Colonic mucosa (tissue), 4 donors: ENCODE data around the gene CABP7. TPM values are rescaled to one million over a fixed set of nuclear protein-coding genes. Genes with fewer than 3 reads are reported as not detected.

Experiments
- DNase-seq: peaks from one replicate; pipeline ENCODE4 v3.0.0-alpha.2; 2020
- H3K27ac ChIP-seq: fragments of 200-600 bp; one replicate; pipeline ENCODE4 v1.8.0; 2021
- H3K27me3 ChIP-seq: fragments of 200-600 bp; one replicate; pipeline ENCODE4 v1.8.0; 2021
- H3K36me3 ChIP-seq: fragments of 200-600 bp; one replicate; pipeline ENCODE4 v1.8.0; 2021
- H3K4me1 ChIP-seq: fragments of 200-600 bp; one replicate; pipeline ENCODE4 v1.8.0; 2021; ENCODE audit warnings: mild to moderate bottlenecking
- H3K4me3 ChIP-seq: fragments of 200-600 bp; one replicate; pipeline ENCODE4 v1.8.0; 2021
- H3K9ac ChIP-seq, 2 donors: one replicate each; pipeline ENCODE4 v1.7.0; 2013; ENCODE audit warnings: control low read depth in 2 of 2, low read depth in 2 of 2, low read length in 2 of 2
- H3K9me3 ChIP-seq: fragments of 200-600 bp; one replicate; pipeline ENCODE4 v1.8.0; 2021
- CTCF ChIP-seq: fragments of 200-600 bp; IDR thresholded peaks from one replicate; pipeline ENCODE4 v1.8.0; 2022; ENCODE audit warnings: antibody characterized with exemption, mild to moderate bottlenecking
- intact Hi-C: fragments of 100-400 bp; cut with DNase I; formaldehyde crosslinking; loops from one replicate; pipeline ENCODE4 v1.14.1; 2022
- total RNA-seq, 2 donors: library from RNA; stranded (reverse); fragmentation: NEBNext Ultra II Directional in 1 of 2; extraction: Animal tissue kit (Norgen Biotek cat#: 25700) in 1 of 2; gene quantifications; one replicate each; pipeline ENCODE4 v1.2.1, GENCODE V29; 2021
- donor health status: healthy.
- donor health status: DM: no; HTN: no; CAD: no.
- donor health status: DM: no; HTN: no; CAD: no.

The CABP7 gene
- total RNA-seq, 2 donors from 2014 or later: 0.50 TPM; not detected in 1

GRCh38 chr22:29706486-29706885 lies 13.3 kb upstream of the CABP7 start:
- Histone ChIP-seq H3K4me3 (no peak overlapping the region), H3K4me1 (peaks cover 2% of the 10 kb centered on the region), H3K27me3 (no peaks in the 10 kb centered on the region), H3K9ac (no peak overlapping the region), H3K27ac (no peak overlapping the region), H3K9me3 (no peaks in the 10 kb centered on the region), H3K36me3 (no peaks in the 10 kb centered on the region)
- TF ChIP-seq CTCF: no peak
- no peak for DNase-seq
- intact Hi-C loops: no loop called here

- intact Hi-C loops: no loop called here
- Histone ChIP-seq H3K36me3 (no peaks in the 10 kb centered on the region), H3K4me3 (no peak overlapping the region), H3K27ac (no peak overlapping the region), H3K9ac (no peak overlapping the region), H3K4me1 (no peaks in the 10 kb centered on the region), H3K27me3 (no peaks in the 10 kb centered on the region), H3K9me3 (no peaks in the 10 kb centered on the region)
- no peak for DNase-seq
- TF ChIP-seq CTCF: no peak
Observed at GRCh38 chr22:29707010-29707409, 12.8 kb upstream of the CABP7 start.

- H3K4me3 ChIP-seq: no peak overlapping the region
- no peak for TF ChIP-seq CTCF
- no peaks in the 10 kb centered on the region for H3K9me3 ChIP-seq
- no peaks in the 10 kb centered on the region for H3K4me1 ChIP-seq
- no peak for DNase-seq
- no peaks in the 10 kb centered on the region for H3K36me3 ChIP-seq
- no peak overlapping the region for H3K27ac ChIP-seq
- no peaks in the 10 kb centered on the region for H3K27me3 ChIP-seq
- intact Hi-C loops: no loop called here
- H3K9ac ChIP-seq: no peak overlapping the region
Observed at GRCh38 chr22:29707471-29707870, 12.3 kb upstream of the CABP7 start.

- H3K9me3 ChIP-seq: no peaks in the 10 kb centered on the region
Observed at GRCh38 chr22:29710193-29710592, 9.6 kb upstream of the CABP7 start.

GRCh38 chr22:29710922-29711593 lies 8.7 kb upstream of the CABP7 start:
- Histone ChIP-seq H3K4me1 (no peaks in the 10 kb centered on the region), H3K9ac (no peak overlapping the region), H3K27me3 (no peaks in the 10 kb centered on the region), H3K27ac (no peak overlapping the region), H3K9me3 (no peaks in the 10 kb centered on the region), H3K4me3 (no peak overlapping the region), H3K36me3 (no peaks in the 10 kb centered on the region)
- DNase-seq: peak; percentile 29
- intact Hi-C loops: no loop called here
- TF ChIP-seq CTCF: no peak

More at GRCh38 chr22:29710193-29710592, 9.6 kb upstream of the CABP7 start:
- Histone ChIP-seq H3K9ac (no peak overlapping the region), H3K4me3 (no peak overlapping the region), H3K36me3 (no peaks in the 10 kb centered on the region), H3K27ac (no peak overlapping the region), H3K27me3 (no peaks in the 10 kb centered on the region), H3K4me1 (no peaks in the 10 kb centered on the region)
- no peak for DNase-seq
- no peak for TF ChIP-seq CTCF
- intact Hi-C loops: no loop called here
